Heart right ventricle (tissue), 16 donors: ENCODE data around the gene TBXAS1. TPM values are rescaled to one million over a fixed set of nuclear protein-coding genes. Genes with fewer than 3 reads are reported as not detected.

ENCODE experiments used
- ATAC-seq, 8 donors: fragments of 200-7000 bp; cut with Tn5 transposase; one replicate each; pipeline ENCODE4 v1.9.1; 2020; ENCODE audit warnings: mild to moderate bottlenecking in 8 of 8, moderate library complexity in 8 of 8, moderate number of reproducible peaks in 1 of 8
- DNase-seq, 2 donors: peaks; one replicate each; pipeline ENCODE4 v3.0.0-alpha.2; 2020
- H3K27ac ChIP-seq, 10 donors: fragments of 200-600 bp; sonication (generic) in 2 of 10; one replicate each; pipeline versions ENCODE4 v1.5.0 to v1.8.0; 2020 to 2022; ENCODE audit warnings: mild to moderate bottlenecking in 3 of 10
- H3K27me3 ChIP-seq, 7 donors: fragments of 200-600 bp; one replicate each; pipeline ENCODE4 v1.8.0; 2021 to 2022; ENCODE audit warnings: mild to moderate bottlenecking in 2 of 7
- H3K36me3 ChIP-seq, 9 donors: fragments of 200-600 bp; sonication (generic) in 1 of 9; one replicate each; pipeline versions ENCODE4 v1.5.0 to v1.8.0; 2020 to 2022; ENCODE audit warnings: mild to moderate bottlenecking in 2 of 9
- H3K4me1 ChIP-seq, 9 donors: fragments of 200-600 bp; sonication (generic) in 1 of 9; one replicate each; pipeline versions ENCODE4 v1.5.0 to v1.8.0; 2020 to 2022; ENCODE audit warnings: mild to moderate bottlenecking in 4 of 9
- H3K4me3 ChIP-seq, 10 donors: fragments of 200-600 bp; sonication (generic) in 2 of 10; one replicate each; pipeline versions ENCODE4 v1.5.0 to v1.8.0; 2020 to 2022; ENCODE audit warnings: mild to moderate bottlenecking in 7 of 10, moderate library complexity in 2 of 10
- H3K9me3 ChIP-seq, 11 donors: fragments of 200-600 bp in 10 of 11; sonication (generic) in 2 of 11; one replicate each; pipeline versions ENCODE4 v1.5.0 to v1.8.0; 2013 to 2022; ENCODE audit warnings: mild to moderate bottlenecking in 2 of 11, control low read depth in 1 of 11, moderate library complexity in 1 of 11
- WGBS, 2 donors: extraction: QIAGEN DNeasy Blood & Tissue Kit; methylation state at CpG; one replicate each; pipeline ENCODE4 v1.1.7; 2013; ENCODE audit warnings: inconsistent platforms in 1 of 2; 5-methylcytosine and 5-hydroxymethylcytosine counted together
- intact Hi-C, 10 donors: fragments of 100-400 bp; cut with DNase I; formaldehyde crosslinking; loops; one replicate each; pipeline versions ENCODE4 v1.11.1 to v1.14.2; 2022
- polyA plus RNA-seq, 2 donors: library from polyadenylated mRNA; stranded (reverse); fragments of 200-250 nt; gene quantifications; one replicate each; pipeline ENCODE4 v1.2.3, GENCODE V29; 2013
- total RNA-seq, 10 donors: library from RNA; stranded (reverse); fragmentation: NEBNext Ultra II Directional in 3 of 10; extraction: Animal tissue kit (Norgen Biotek cat#: 25700) in 3 of 10; gene quantifications; one replicate each; pipeline versions ENCODE4 v1.2.1 to v1.2.4, GENCODE V29; 2021 to 2023
- TF ChIP-seq, protein P1 (sequence below), 9 donors: fragments of 200-600 bp; sonication (generic) in 2 of 9; IDR thresholded peaks; one replicate each; pipeline versions ENCODE4 v1.5.0 to v1.8.0; 2021 to 2022; ENCODE audit warnings: antibody characterized with exemption in 9 of 9, mild to moderate bottlenecking in 5 of 9, moderate library complexity in 1 of 9
- donor health status: Arrhythmogenic right ventricular cardiomyopathy.
- donor health status: ischemic (EF 13 %, LVEDD 7.1; RV severe dilation, severe dysfunction).
- donor health status: healthy with polysubstance abuse.
- donor health status: DM: no; HTN: yes; CAD: no.
- donor health status: DM: no; HTN: no; CAD: no.
- donor health status: ischemic (EF 25% LVEDD 6.9; RV normal size, moderate dysfunction).
- donor health status: ischemic (EF 25% LVEDD 5.7; RV mildly dilated, moderate dysfunction).
- donor health status: healthy.
- donor health status: DM: yes; HTN: yes; CAD: no.
- donor health status: Ischemic cardiomyopathy.
- donor health status: ischemic (EF 35%, LVEDD 5.7; RV mildly dilated, moderate dysfunction).
- donor health status: nonischemic (EF 11% LVEDD 7.7; RV severe dilation, severe dysfunction).
- donor health status: DM: yes; HTN: yes; CAD: no.
- donor health status: PGD.
- donor health status: ischemic (EF 29% LVEDD 5.4; RV normal size, mild dysfunction).
- donor health status: nonischemic (EF 23%, LVEDD 6.1; RV moderate dilation, normal function).

The TBXAS1 gene
- total and polyA plus RNA-seq, 12 donors = 1.7 to 17.7 (median 3.7) TPM

DNA sequence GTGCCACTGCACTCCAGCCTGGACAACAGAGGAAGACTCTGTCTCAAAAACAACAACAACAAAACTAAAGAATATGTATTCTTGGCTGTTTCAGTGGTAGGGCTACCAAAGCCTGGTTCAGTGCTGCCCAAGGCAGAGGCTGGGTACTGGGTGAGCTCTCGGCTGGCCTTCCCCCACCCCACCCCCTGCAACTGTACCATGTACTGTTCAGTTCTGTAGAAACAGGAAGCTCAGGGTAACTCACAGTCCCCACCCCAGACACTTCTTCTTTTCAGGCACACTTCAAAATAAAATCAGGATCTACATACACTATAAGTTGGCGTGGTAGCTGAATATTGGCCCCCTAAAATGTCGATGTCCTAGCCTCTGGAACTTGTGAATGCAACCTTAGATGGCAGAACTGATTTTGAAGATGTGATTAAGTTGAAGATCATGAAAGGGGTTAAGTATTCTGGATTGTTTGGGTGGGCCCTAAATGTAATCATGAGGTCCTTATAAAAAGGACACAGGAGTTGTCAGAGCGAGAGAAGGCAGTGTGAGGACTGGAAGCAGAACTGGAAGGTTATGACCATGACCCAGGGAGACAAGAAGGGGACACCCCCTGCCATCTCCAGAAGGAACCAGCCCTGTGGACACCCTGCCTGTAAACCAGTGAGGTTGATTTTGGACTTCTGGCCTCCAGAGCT is 31.2 kb downstream of the TBXAS1 start:
- DNase-seq = peak in 1 of 2 donors; percentile 28
- no peak overlapping the region for H3K4me3 ChIP-seq
- H3K36me3 ChIP-seq = no peaks in the 10 kb centered on the region
- TF ChIP-seq, protein P1, sequence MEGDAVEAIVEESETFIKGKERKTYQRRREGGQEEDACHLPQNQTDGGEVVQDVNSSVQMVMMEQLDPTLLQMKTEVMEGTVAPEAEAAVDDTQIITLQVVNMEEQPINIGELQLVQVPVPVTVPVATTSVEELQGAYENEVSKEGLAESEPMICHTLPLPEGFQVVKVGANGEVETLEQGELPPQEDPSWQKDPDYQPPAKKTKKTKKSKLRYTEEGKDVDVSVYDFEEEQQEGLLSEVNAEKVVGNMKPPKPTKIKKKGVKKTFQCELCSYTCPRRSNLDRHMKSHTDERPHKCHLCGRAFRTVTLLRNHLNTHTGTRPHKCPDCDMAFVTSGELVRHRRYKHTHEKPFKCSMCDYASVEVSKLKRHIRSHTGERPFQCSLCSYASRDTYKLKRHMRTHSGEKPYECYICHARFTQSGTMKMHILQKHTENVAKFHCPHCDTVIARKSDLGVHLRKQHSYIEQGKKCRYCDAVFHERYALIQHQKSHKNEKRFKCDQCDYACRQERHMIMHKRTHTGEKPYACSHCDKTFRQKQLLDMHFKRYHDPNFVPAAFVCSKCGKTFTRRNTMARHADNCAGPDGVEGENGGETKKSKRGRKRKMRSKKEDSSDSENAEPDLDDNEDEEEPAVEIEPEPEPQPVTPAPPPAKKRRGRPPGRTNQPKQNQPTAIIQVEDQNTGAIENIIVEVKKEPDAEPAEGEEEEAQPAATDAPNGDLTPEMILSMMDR (IDR thresholded peaks at IDR 0.05) = no peak
- 83 to 88% methylated on average over 4 of the region's 4 CpGs for WGBS, 2 donors
- H3K9me3 ChIP-seq = peaks cover 0 to 15% (median 0%) of the 10 kb centered on the region in 11 donors
- intact Hi-C loops = no loop called here
- peaks cover 0 to 54% (median 0%) of the 10 kb centered on the region in 9 donors for H3K4me1 ChIP-seq
- H3K27ac ChIP-seq = peak overlapping the region in 1 of 10 donors; percentile 80
- H3K27me3 ChIP-seq = no peaks in the 10 kb centered on the region
- peak; percentile 37 to 93 (median 74) for ATAC-seq

DNA sequence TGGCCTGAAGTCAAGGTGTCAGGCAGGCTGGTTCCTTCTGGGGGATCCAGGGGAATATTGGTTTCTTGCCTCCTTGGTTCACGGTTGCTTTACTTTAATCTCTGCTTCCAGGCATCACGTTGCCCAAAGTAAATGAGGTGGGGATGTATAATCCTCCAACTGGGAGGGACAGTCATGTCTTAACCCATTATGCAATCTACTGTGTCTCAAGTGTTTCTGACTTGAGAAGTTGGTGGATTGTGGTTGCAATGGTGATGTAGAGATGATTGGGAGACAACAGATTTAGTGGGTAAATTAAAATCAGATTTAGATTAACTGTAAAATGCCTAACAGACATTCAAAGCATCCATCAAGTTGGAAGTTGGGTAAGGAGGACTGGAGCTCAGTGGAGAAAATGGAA is 32.7 kb downstream of the TBXAS1 start:
- WGBS, 2 donors = 53 to 66% methylated on average over 2 of the region's 2 CpGs
- Histone ChIP-seq H3K9me3 (peaks cover 0 to 16% (median 0%) of the 10 kb centered on the region in 11 donors), H3K36me3 (no peaks in the 10 kb centered on the region), H3K4me1 (peaks cover 0 to 38% (median 0%) of the 10 kb centered on the region in 9 donors), H3K4me3 (no peak overlapping the region), H3K27ac (no peak overlapping the region), H3K27me3 (no peaks in the 10 kb centered on the region)
- TF ChIP-seq, protein P1 (IDR thresholded peaks at IDR 0.05) = no peak
- DNase-seq = no peak
- ATAC-seq = no peak
- intact Hi-C loops = no loop called here

DNA sequence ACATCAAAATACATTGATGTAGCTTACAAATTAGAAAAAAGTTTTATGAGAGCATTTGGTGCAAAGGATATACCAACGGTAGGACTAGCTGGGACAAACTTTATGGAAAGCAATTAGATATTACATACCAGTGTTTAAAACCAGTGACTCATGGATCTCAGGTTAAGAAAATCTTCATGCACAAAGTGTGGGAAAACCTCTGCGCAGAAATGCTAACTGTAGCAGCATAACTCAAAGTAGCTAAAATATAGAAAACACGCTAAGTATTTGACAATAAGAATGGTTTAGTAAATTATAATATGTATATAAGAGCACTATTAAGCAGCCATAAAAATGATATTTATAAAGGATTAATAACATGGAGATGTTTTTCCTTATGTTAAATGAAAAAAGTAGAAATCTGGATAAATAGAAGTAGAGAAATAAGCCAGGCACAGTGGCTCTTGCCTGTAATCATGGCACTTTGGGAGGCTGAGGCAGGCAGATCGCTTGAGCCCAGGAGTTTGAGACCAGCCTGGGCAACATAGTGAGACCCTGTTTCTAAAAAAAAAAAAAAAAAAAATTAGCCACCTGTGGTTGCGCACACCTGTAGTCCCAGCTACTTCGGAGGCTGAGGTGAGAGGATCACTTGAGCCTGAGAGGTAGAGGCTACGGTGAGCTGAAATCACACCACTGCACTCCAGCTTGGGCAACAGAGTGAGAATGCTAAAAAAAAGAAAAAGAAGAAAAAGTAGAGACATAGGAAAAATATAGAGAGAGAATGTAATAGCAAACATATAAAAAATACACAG is 37.2 kb downstream of the TBXAS1 start:
- Histone ChIP-seq H3K27me3 (no peaks in the 10 kb centered on the region), H3K36me3 (no peaks in the 10 kb centered on the region), H3K4me1 (peaks cover 0 to 25% (median 5%) of the 10 kb centered on the region in 9 donors), H3K27ac (no peak overlapping the region), H3K9me3 (peaks cover 0 to 16% (median 0%) of the 10 kb centered on the region in 11 donors), H3K4me3 (no peak overlapping the region)
- intact Hi-C loops = no loop called here
- TF ChIP-seq, protein P1 (IDR thresholded peaks at IDR 0.05) = no peak
- 90 to 95% methylated on average over 7 of the region's 7 CpGs for WGBS, 2 donors
- DNase-seq = no peak
- no peak for ATAC-seq

DNA sequence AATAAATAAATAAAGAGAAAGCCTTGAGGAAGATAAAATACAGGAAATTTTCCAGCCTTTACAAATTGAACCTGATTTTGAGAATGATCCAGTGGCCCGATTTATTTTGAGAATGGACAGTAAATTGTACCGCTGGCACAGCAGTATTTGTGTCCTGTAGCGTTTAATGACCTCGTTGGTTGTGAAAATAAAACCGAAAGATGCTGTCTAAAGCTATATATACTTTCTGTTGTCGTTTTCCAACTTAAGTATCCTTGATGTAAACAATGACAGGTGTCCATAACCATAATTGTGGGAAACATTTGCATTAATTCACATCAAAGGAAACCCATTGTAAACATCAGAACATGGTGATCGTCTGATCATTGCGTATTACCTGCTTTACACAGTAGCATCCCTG is 38.8 kb downstream of the TBXAS1 start:
- TF ChIP-seq, protein P1 (IDR thresholded peaks at IDR 0.05) = no peak
- no peak overlapping the region for H3K4me3 ChIP-seq
- DNase-seq = no peak
- intact Hi-C loops = no loop called here
- H3K4me1 ChIP-seq = peaks cover 0 to 24% (median 10%) of the 10 kb centered on the region in 9 donors
- H3K27me3 ChIP-seq = no peaks in the 10 kb centered on the region
- peaks cover 0 to 16% (median 0%) of the 10 kb centered on the region in 11 donors for H3K9me3 ChIP-seq
- ATAC-seq = no peak
- WGBS, 2 donors = 93 to 95% methylated on average over 8 of the region's 8 CpGs
- H3K27ac ChIP-seq = no peak overlapping the region
- peaks cover 0 to 10% (median 0%) of the 10 kb centered on the region in 9 donors for H3K36me3 ChIP-seq
